ENCODE data around the gene COL9A3.

Gene COL9A3

DNA sequence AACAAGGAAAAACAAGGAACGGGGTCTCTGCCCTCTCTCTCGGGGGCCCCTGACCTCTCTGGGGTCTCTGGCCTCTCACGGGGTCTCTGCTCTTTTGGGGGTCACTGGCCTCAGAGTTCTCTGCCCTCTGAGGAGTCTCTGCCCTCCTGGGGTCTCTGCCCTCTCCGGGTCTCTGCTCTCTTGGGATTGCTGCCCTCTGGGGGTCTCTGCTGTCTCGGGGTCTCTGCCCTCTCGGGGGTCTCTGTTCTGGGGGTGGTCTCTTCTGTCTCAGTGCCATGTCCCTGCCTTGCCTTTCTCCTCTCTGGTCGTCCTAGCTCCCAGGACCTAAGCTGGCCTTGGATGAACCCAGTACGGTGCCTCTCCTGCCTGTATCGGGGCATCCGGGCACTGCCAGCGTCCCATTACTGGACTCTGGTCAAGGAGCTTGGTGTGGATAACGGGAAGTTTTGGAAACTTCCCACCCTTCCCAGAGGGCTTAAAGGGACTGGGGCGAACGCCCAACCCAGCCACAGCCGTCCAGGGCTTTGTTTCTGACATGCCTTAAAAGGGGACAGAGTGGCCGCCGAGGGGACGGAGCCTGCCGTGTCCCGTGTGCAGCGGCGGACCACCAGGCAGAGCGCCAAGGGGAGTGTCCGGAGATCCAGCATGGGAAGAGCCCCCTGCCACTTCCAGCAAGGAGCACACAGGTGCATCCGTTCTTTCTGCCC is 45.3 kb upstream of the COL9A3 start:
- TF ChIP-seq, protein P1, sequence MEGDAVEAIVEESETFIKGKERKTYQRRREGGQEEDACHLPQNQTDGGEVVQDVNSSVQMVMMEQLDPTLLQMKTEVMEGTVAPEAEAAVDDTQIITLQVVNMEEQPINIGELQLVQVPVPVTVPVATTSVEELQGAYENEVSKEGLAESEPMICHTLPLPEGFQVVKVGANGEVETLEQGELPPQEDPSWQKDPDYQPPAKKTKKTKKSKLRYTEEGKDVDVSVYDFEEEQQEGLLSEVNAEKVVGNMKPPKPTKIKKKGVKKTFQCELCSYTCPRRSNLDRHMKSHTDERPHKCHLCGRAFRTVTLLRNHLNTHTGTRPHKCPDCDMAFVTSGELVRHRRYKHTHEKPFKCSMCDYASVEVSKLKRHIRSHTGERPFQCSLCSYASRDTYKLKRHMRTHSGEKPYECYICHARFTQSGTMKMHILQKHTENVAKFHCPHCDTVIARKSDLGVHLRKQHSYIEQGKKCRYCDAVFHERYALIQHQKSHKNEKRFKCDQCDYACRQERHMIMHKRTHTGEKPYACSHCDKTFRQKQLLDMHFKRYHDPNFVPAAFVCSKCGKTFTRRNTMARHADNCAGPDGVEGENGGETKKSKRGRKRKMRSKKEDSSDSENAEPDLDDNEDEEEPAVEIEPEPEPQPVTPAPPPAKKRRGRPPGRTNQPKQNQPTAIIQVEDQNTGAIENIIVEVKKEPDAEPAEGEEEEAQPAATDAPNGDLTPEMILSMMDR (IDR thresholded peaks at IDR 0.05; ENCODE audit: extremely low read depth, missing control alignments), result no peak
- no peak for DNase-seq (ENCODE audit: low spot score)

DNA sequence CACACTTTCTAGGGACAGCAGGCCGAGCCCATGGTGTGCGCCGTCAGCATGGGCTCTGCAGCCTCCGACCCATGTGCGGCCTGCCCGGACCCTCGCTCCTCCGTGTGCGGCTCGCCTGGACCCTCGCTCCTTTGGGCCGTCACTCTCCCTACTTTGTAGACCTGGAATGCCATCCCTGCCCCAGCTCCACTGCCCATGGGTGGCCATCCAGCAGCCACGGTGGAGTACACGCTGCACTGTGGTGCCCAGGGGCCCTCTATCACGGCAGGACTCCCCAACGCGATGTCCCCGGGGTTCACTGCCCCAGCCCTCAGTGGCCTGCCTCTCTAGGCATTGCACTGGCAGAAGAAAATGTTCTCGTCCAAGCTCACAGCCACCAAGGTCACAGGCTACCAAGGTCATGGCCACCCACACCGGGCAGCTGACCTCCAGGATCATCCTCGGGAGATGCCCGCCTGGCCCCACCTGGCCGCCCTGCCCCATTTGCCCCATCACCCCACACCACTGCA is 44.7 kb upstream of the COL9A3 start:
- DNase-seq (ENCODE audit: low spot score), result no peak

DNA sequence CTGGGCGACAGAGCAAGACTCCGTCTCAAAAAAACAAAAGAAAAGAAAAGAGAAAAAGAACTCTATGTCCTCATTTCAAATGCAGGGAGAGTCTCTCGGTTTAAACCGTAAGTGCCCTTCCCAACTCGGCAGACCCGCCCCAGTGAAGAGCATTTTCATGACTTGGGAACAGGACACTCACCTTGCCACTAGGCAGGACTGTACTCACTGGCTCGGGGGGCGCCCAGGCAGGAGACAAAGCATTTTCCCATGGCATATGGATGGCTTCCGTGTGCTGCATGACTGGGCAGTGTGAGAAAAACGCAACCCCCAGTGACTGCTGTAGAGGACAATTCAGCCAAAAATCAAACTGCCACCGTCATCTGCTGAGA is 44.2 kb upstream of the COL9A3 start:
- TF ChIP-seq, protein P1 (IDR thresholded peaks at IDR 0.05; ENCODE audit: extremely low read depth, missing control alignments), result no peak
- DNase-seq (ENCODE audit: low spot score), result no peak

More for the DNA sequence above, 44.7 kb upstream of the COL9A3 start:
- TF ChIP-seq, protein P1 (IDR thresholded peaks at IDR 0.05; ENCODE audit: extremely low read depth, missing control alignments), result no peak

DNA sequence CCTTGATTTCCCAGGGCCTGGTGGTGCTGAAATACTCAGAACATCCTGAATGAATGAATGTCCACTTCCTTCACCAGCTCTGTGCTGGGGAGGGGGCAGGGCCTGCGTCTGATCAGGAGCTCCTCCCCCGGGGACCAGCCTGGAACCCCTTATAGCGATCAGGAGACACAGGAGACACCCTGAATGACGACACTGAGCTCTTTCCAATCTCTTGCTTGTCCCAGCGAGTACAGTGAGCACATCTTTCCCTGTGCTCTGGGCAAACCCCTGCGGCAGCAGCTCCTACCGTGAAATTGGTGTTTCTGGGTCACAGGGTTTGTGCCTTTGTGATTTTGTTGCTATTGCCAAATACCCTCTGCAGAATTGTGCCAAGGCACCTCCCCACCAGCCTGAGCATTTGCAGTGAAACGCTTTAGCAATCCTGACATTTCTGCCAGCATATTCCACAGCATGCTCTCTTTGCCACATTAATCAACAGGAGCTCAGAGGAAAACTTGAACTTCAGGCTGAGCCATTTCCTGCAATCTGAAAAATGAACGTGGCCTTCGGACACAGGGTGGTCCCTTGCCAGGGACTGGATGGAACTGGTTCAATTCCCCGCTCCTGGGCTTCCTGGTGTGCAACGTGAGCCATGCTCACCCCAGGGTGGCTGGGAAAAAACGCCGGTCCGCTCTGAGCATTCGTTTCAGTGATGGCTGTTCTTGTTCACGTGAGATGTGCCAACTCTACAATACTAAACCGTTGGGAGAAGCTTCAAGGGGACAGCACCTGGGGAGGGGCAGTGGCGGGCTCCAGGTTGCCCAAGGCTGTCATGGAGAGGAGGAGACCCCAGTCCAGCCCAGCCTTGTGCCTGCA is 43.6 kb upstream of the COL9A3 start:
- DNase-seq (ENCODE audit: low spot score), result no peak

DNA sequence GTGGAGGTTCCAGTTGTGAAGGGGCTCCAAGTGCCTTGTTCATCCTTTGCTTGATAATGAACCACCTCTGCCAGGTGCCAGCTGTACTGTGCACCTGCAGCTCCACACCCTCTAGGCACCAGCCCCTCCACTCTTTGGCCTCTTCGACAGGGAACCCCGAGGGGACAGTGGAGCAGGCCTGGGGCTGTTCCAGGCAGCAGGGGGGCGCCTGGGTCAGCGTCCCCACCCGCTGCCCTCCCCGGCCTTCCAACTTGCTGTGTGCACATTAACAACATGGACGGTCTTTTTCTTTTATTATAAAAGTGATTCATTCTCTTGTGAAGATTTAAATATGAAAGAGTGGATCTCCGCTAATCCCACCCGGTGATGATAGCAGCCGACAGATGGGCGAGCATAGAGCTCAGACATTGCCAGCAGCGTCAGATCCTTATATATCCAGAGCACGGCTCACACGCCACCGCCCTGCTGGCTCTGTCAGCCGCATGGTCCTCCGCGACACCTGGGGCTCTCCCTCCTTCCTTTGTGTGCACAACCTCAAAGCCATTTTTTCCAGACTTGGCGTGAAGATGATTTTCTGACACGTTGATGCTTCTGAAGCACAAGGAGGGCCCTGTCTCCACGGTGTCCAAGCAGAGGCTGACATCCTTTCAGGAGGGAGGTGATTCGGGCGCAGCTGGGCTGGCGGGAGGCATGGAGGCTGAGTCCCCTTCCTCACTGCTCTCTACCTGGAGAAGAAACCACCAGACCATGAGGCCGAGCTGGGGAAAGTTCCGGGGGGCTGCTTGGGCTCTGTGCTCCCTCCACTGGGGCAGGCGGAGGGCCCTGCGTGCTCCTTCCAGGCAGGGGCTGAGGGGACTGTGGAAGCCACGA is 42.8 kb upstream of the COL9A3 start:
- DNase-seq (ENCODE audit: low spot score), result no peak
- TF ChIP-seq, protein P1 (IDR thresholded peaks at IDR 0.05; ENCODE audit: extremely low read depth, missing control alignments), result no peak

More for the DNA sequence above, 43.6 kb upstream of the COL9A3 start:
- TF ChIP-seq, protein P1 (IDR thresholded peaks at IDR 0.05; ENCODE audit: extremely low read depth, missing control alignments), result no peak

DNA sequence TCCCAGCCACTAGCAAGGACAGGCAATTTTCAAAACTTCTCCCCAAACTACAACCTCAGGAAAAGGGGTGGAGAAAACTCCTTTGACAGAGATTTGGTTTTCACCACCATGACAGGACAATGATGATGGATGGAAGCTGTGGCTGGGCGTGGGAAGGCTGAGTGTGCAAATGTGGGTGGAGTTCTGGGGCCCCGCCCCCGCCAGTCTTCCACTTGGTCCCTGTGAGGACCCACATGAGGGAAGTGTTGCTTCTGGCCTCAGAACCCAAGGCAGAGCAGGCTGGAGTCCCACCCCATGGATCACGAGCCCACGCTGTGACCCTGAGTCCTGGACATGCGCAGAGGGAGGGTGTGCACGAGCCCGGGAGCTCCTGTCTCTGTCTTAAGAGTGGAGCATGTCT is 42.1 kb upstream of the COL9A3 start:
- DNase-seq (ENCODE audit: low spot score), result no peak
- TF ChIP-seq, protein P1 (IDR thresholded peaks at IDR 0.05; ENCODE audit: extremely low read depth, missing control alignments), result no peak
